Right forelimb (tissue), 1 donor: Measurements from ENCODE around the gene CD74.

Experiments
- DNase-seq: peaks from one replicate; pipeline ENCODE4 v3.0.0-alpha.2; 2018

Gene CD74

DNA sequence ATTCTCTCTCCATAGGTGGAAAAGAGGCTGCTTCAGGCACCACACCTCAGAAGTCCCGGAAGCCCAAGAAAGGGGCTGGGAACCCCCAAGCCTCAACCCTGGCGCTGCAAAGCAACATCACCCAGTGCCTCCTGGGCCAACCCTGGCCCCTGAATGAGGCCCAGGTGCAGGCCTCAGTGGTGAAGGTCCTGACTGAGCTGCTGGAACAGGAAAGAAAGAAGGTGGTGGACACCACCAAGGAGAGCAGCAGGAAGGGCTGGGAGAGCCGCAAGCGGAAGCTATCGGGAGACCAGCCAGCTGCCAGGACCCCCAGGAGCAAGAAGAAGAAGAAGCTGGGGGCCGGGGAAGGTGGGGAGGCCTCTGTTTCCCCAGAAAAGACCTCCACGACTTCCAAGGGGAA lies 16.4 kb downstream of the CD74 start:
- DNase-seq = no peak

DNA sequence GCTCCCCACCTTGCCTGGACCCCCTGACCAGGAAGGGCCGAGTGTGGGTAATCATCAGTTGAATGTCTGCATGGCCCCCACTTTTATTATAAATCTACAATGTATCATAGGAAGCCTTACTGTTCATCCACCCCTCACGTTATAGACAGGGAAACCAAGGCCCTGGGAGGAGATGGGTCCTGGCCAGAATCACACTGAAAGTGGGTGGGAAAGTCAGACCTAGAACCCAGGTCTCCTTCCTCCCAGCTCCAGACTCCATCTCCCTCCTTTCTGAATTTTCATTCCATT lies 17.1 kb downstream of the CD74 start:
- DNase-seq = no peak

DNA sequence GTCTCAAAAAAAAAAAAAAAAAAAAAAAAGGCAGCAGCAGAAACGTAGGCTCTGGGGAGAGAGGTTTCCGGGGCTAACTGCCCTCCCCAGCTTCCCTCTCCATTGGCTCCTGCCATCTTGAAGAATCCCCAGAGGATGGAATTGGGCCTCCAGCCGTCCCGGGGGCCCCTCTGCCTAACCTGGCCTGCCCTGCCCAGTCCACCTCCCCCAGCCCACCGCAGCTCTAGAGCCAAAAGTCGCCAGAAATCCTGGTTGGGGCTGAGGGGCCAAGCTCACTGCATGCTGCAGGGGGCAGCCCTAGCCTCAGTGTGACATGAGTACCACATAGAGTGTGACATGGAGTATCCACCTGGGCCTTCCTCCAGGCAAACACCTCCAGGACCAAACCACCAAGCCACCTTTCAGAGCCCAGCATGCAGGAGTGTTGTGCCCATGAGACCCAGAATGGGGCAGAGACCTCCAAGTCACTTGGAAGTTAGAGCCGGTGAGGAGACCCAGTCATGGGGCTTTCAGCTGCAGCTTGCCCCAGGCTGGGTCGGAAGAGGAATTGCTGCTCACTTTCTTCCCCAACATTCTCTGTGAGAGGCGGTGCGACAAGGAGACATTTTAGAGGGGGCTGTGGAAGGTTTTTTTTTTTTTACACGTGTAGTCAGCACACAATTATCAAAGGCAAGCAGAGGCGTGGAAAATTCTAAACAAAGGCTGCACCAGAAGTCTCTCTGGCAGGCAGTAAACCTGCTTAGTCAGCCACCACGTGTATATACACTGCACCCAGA lies 17.6 kb downstream of the CD74 start:
- no peak for DNase-seq

DNA sequence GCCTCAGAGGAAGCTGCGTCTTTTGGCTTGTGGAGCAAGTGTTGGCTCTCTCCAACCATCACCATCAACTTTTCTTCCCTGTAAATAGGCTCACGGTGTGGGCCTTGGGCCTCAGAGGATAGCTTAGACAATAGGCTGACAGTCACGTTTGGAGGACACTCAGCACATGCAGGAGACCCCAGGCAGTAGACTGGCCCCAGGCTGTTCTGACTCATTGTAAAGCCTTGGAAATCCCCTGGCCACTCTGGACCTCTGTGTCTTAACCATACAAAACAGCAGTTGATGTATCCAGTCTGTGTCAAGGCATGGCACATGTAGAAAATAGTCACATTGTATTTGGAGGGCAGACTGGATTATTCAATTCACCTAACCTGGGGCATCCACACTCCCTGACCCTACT lies 18.6 kb downstream of the CD74 start:
- DNase-seq = no peak

DNA sequence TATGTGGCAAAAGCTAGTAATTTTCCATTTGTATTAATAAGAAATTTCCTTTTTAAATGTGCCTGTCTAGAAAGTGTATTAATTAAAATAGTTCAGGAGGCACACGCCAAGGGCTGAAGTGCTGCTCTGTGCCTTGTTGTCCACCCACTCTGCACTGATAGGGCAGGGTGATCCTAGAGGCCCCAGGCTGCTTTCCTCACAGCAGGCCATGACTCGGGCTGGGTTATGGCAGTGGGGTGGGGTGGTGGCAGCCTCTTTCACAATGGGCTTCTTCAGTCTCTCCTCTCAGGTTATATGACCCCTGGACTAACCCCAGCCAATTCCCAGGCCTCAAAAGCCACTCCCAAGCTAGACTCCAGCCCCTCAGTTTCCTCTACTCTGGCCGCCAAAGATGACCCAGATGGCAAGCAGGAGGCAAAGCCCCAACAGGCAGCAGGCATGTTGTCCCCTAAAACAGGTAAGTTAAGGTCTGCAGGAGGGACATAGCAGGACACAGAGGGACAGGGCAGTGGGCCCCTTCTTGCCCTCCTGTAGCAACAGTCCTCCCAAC lies 19.5 kb downstream of the CD74 start:
- no peak for DNase-seq

DNA sequence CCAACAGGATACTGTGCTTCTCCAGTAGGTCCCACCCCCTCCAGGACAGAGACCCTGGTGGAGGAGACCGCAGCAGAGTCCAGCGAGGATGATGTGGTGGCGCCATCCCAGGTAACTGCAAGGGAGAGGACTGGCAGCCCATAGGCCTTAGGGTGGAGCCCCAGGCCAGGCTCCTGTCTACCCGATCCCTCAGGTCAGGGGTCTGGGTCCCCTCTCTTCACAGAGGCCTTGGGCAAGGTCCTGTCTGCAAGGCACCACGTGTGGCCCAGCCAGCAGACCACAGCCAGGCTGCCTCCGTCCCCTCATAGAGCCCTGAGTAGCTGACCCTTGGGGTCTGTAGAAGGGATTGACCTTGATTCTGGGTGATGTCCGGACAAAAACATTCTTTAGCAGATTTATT lies 20.0 kb downstream of the CD74 start:
- DNase-seq = no peak

DNA sequence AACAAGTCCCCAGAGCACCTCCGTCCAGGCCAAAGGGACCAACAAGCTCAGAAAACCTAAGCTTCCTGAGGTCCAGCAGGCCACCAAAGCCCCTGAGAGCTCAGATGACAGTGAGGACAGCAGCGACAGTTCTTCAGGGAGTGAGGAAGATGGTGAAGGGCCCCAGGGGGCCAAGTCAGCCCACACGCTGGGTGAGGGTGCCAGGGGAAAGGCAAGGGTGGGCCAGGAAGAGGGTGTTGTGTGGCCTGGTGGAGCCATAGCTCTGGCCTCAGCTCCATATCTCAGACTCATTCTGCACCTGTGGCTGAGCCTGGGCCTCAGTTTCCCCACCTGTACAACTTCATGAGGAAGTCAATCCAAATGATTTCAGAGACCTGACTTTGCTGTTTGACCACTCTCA lies 20.7 kb downstream of the CD74 start:
- DNase-seq = no peak

DNA sequence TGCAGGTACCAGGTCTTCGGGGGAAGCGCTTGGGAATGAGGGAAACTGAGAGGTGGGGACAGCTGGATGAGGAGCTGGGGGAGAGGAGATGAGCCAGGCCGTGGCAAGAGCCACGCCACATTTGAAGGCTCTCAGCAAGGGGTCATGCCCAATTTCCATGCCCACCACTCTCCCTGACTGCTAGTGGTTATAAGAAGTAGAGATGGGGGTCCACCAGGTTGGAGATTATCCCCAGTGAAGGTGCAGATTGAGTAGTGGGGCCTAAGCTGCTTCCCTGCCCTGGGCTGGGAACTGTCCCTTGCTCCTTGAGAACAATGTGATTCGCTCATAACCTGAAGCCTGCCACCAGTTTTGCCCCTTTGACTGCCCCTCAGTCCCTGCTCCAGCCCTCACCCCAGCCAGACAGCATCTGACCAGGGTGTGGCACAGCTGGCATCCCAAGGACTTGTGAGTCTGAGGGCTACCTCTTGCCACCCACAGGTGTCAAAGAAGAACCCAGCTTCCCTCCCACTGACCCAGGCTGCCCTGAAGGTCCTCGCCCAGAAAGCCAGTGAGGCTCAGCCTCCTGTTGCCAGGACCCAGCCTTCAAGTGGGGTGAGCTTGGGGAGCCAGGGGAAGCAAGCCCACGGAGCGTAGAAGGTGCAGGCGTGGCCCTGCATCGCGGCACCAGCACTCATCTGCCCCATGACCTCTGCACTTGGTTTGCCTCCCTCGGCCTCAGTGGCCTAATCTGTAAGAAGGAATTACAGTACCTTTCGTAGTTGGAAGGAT lies 21.5 kb downstream of the CD74 start:
- no peak for DNase-seq

DNA sequence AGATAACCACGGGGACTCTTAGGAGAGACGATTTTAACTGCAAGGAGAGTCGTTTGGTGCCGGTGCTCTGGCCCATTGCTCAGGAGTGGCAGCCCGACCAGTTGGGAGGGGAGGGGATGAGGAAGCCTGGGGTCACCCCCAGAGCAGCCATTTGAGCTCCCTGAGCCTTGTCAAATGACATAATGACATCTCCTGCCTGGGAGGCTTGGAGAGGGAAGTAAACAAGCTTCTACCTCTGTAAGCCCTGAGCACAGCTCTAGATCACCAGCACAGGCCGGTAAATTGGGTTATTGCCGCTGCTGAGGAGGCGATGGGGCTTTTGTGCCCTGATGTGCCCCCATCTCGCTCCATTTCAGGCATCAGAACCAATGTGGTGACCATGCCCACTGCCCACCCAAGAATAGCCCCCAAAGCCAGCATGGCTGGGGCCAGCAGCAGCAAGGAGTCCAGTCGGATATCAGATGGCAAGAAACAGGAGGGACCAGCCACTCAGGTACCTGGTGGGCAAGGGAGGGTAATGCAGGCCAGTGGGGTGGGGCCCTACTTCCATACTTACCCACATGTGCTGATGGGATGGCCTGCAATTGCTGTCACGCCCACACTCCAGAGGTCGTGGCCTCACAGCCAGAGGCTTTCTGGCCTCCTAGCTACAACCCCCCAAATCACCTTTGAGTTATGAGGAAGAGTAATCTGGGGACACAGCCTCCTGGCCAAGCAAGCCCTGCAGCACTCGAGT lies 23.0 kb downstream of the CD74 start:
- no peak for DNase-seq

DNA sequence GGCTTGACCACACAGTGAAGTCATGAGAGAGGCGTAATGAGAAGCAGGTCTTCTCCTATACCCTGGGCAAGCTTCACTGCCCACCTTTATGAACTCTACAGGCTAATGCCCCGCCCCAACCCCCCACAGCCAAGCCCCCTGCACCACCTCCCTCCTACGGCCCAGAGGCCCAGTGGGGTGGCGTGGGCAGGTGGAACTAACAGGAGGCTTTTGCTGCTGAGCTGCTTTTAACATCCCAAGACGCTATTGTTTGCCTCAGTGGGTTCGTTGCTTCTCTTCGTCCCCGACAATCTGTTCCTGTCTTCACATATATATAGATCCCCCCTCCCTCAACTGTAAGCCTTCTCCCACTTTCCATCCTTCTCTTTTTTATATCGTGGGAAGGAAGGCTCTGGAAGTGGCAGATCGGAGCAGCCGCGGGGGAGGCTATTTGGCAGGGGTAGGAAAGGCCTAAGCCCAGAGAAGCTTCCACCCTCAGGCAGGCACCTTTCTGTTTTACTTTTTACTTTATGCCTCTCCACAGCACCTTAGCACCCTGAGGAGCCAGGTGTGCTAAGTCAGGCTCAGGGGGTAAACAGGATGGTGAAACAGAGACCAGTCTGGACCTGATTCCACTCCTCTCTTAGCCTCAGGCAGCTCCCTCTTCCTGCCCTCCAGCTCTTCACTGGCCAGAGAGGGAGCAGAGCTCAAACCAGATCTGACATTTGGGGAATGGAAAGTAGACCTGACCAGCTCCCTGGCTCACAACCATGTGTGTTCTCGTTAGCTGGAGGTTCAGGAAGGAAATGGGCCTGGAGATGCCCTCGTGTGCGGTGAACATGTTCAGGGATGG lies 26.5 kb downstream of the CD74 start:
- DNase-seq = no peak

DNA sequence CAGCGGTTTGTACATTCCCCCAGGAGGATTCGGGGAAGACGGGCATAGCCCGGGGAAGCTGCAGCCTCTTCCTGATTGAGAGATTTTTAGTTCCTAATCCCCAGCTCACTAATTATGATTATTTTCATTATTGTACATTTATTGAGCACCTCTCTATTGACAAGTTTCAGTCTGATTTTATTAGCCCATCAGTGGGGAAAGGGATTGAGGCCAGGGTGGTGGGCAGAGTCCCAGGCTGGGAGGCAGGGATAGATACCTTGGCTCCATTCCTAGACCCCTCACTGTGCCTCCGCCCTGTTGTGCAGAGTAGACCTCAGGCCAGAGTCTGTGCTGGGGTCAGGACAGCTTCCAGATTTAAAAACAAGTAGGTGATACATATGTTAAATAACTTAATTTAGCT lies 28.0 kb downstream of the CD74 start:
- DNase-seq = no peak

DNA sequence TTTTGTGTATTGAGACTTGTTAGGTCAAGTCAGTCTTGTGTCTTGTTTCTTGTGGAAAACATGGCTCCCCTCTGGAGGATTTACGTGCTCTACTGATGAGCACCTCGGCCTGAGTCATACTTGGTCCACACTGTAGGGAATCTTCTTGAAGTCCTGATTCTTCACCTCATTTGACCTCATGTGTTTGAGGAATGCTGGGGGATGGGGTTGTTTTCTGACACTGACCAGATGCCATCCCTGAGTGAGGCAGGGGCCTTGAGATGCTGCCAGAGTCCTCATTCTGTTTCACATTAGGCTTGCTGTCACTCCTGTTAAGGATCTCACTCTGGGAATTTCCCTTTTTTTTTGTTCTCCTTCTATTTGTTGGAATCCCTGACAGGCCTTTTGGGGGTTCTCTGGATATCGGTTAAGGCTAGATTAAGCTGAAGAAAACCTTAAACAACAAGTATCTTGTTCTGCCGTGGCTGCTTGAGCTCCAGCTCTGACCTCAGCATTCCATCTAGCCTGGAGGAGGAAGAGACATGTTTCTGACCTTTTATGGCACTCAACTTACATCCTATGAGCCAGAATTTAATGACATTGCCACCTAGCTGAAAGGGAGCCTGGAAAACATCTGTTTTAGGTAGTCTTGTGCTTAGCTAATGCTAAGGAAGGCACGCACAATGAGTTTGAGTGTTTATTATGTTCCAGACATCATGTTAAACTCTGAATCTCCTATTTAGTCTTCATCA lies 34.6 kb downstream of the CD74 start:
- DNase-seq = no peak

DNA sequence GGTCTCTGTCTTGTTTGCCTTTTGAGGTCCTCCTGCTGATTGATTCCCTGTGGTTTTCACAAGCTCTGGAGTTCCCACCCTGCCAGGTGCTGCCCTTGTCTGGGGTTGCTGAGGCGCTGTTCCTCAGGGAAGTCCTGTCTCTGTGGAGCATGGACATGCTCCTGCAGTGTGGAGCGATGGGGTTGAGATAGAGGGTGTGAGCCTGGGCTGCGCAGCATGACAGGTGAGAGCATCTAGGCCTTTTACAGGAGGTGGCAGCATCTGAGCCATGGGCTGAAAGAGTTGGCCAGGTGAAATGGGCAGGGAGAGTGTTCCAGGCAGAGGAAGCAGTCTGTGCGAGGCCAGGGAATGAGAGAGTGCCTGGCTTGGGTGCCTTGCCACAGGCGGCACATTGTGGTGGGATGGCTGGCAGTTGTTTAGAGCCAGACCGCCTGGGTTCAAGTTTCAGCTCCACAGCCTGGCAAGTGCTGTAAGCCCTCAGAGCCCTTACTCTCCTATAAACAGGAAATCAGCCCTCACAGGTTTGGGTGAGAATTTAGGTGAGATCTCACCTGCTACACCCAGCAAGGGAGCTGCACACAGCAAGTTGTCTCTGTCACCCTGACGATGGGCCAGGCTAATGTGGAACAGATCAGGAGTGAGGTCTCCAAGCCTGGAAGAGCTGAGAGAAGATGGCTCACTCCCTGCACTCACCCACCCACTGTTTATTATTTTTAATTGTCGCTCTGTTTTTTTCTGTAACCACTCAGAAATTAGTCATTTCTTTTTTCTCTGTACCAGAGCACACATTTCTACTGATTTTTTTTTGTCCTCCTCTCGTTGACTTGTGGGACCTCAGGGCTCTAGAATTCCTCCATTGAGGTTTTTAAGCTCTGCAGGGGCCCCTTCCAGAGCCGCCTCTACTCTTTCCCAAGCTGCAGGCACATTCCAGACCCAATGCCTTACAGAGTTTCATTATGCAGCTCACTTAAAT lies 35.6 kb downstream of the CD74 start:
- no peak for DNase-seq

DNA sequence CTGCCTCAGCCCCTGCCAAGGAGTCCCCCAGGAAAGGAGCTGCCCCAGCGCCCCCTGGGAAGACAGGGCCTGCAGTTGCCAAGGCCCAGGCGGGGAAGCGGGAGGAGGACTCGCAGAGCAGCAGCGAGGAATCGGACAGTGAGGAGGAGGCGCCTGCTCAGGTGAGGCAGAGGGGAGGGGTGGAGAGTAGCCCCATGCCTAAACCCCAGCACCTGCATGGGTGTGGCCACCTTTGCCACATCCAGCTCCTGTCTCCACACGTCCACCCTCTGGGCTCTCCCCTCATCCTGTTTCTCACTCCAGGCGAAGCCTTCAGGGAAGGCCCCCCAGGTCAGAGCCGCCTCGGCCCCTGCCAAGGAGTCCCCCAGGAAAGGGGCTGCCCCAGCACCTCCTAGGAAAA lies 38.1 kb downstream of the CD74 start:
- no peak for DNase-seq

DNA sequence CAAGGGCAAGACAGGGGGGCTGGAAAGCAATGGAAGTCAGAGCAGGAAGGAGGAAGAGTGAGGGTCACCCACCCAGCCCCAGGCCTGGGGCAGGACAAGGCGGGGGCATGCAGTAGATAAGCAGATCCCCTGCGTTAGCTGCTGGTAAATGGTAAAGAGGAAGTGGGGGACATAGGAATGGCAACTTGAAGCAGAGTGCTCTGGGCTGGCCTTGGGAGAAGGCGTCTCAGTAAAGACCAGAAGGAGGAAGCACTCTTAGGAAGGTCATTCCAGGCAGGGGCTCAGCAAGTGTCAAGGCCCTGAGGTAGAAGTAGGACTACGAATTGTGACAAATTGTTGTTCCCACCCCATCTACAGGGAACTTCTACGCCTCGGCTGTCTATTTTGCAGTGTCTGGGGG lies 40.1 kb downstream of the CD74 start:
- DNase-seq = no peak

DNA sequence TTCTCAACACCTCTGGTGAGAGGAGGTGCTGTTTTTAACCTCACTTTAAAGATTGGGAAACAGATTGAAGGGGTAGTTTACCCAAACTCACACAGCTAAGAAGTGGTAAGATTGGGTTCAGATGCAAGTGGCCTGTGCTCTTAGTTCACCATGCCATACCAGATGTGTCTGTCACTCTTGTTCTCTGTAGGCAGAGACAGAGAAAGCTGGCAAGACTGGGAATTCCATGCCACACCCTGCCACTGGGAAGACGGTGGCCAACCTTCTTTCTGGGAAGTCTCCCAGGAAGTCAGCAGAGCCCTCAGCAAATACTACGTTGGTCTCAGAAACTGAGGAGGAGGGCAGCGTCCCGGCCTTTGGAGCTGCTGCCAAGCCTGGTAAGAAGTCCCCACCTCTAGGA lies 44.2 kb downstream of the CD74 start:
- DNase-seq = no peak

DNA sequence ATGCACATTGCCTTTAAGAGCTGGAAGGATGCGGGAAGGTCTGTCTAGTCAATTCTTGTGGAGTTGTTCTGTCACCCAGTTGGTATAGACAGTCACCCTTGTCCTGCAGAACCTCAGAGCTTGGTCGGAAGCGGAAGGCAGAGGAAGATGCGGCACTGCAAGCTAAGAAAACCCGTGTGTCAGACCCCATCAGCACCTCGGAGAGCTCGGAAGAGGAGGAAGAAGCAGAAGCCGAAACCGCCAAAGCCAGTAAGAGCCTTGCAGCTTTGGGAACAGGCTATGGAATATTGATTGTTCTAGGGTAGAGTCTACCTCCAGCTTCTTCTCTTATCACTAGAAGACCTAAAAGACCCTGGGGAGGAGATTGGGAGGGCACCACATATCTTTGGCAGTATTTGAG lies 48.7 kb downstream of the CD74 start:
- DNase-seq = no peak

DNA sequence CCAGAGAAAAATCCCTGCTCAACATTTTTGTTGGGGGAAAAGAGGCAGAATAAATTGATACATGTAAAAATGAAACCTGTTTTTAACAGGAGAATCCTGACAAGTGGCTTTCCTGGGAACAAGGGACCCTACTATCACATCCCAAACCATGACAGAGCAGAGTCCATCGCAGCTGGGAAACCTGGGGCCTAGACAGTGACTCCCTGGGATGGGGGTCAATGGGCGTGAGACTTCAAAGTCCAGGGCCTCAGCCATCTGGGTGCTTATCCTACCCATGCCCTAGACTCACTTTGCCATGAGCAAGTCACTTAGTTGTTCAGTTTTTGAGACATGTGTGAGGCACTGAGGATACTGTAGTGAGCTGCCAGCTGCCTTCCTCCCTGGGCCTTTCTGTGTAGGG lies 49.5 kb downstream of the CD74 start:
- no peak for DNase-seq

DNA sequence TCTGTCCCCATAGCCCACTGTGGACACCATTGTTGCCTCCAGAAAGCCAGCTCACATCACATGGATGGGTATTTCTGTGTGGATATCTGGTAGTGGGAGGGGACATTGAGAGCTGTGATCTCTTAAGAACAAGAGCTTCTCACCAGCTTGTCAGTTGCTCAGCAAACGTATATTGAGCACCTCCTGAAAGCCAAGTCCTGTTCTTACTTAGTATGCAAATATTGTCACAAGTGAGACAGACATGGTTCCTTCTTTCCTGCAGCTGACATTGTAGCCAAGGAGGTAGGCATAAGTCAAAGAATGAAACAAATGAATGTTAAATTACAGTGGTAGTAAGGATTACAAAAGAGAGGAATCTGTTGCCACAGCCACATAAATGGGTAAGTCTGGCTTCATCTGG lies 51.4 kb downstream of the CD74 start:
- DNase-seq = no peak

DNA sequence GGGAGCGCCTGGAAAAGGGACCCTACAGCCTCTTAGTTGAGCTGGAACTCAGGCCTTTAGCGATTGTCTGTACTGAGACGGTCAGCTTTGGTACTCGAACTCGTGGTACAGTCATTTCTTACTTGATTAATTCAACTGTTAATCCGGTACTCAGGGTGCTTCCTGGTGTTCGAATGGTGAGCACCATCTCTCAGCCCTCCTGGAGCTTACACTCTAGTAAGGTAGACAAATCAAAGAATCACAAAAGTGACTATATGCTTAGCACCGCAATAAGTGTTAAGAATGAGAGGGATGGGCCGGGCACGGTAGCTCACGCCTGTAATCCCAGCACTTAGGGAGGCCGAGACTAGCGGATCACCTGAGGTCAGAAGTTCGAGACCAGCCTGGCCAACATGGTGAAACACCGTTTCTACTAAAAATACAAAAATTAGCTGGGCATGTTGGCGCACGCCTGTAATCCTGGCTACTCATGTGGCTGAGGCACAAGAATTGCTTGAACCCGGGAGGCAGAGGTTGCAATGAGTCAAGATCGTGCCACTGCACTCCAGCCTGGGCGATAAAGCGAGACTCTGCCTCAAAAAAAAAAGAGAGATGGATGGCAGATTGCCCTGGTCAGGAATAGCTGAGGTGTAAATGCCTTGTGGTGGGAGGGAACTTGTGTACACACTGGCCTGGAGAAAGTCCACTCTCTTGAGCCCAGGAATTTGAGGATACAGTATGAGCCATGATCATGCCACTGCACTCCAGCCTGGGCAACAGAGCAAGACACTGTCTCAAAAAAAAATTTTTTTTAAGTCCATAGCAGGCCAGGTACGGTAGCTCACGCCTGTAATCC lies 54.2 kb downstream of the CD74 start:
- DNase-seq = no peak
